Cardiac fibroblast (primary cell): Measurements from ENCODE around the gene ZNF593OS.

Experiments
- DNase-seq, 2 donors: peaks; one replicate each; pipeline versions ENCODE4 v3.0.0 to v3.0.0-alpha.2; 2010; ENCODE audit warnings: low read depth in 2 of 2
- H3K4me3 ChIP-seq, 2 donors: replicated peaks in 1 of 2; 1 replicate in 1 of 2; 2 replicates in 1 of 2; pipeline ENCODE4 v1.5.1; 2011; ENCODE audit warnings: low read depth in 2 of 2, low read length in 2 of 2, mild to moderate bottlenecking in 2 of 2, moderate library complexity in 1 of 2
- CTCF ChIP-seq: IDR thresholded peaks from one replicate; pipeline ENCODE4 v1.5.1; 2011; ENCODE audit warnings: low read depth, mild to moderate bottlenecking, low read length, inconsistent platforms

Gene ZNF593OS

GRCh38 chr1:26160527-26161414 lies 10.9 kb downstream of the ZNF593OS start:
- no peak overlapping the region for H3K4me3 ChIP-seq
- no peak for DNase-seq
- no peak for TF ChIP-seq CTCF

DNA sequence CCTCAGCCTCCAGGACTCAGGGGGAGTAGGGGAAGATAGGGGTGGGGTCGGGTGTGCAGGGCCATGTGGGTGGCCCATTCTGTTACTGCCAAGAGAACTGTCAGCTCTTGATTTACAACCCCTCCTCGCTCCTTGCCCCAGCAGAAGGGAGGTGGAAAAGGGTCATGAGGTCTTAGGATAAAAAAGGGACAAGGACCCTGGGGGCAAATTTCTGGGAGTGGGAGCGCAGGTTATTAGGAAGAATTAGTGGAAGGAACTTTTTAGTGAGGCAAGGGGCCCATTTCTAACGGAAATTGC lies 11.9 kb downstream of the ZNF593OS start:
- no peak for TF ChIP-seq CTCF
- no peak overlapping the region for H3K4me3 ChIP-seq
- no peak for DNase-seq

DNA sequence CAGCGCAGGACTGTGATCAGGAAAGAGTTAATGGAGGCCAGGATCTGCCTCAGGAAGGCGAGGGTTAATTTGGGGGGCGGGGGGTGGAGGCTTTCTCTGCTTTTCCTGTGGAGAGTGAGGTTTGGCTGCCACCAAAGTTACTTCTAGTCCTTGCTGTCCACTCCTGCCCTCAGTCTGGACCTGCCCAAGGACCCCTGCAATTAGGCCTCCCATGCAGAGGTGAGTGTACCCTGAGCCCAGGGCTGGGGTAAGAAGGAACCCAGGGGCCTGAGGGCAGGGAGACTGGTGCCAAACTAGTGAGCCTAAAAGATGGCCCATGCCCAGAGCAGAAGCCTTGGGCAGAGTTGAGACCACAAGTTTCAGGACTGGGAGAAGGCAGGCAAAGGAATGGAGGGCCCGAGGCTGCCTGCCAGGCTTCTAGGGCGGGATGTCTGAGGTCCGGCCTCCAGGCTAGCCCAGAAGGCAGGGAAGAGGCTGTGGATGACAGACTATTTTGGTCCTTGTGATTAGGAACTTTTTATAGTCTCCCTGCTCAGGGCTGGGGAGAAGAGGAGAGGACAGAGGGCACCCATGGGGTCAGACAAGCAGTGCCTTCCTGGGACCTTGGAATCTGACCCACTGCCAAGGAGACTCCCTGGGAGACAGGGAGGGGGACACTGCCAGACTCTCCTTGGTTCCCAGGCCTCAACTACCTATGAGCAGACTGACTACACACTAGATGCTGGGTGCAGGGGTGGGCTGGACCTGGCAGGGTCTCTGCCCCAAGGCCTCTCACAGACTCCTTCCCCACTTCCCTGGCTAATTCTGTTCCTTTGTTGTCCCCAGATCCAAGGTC lies 12.5 kb downstream of the ZNF593OS start, which contains the start of gene FAM110D:
Gene FAM110D, plus strand, starts transcription at position 172 of the 835 bp plus-strand sequence. CDS start 2,213 bp downstream, outside the sequence.
- no peak for TF ChIP-seq CTCF
- DNase-seq = no peak
- no peak within 1 kb of the TSS for H3K4me3 ChIP-seq

GRCh38 chr1:26158271-26158907 lies 13.2 kb downstream of the ZNF593OS start:
- no peak for TF ChIP-seq CTCF
- DNase-seq = no peak
- H3K4me3 ChIP-seq = no peak overlapping the region

- DNase-seq = no peak
- H3K4me3 ChIP-seq = no peak overlapping the region
- TF ChIP-seq CTCF = no peak
These were observed 15.2 kb downstream of the ZNF593OS start for GRCh38 chr1:26156285-26157038.
